RWPE2 (cell line): ENCODE data around the gene MDK.

Experiments used
- ATAC-seq: fragments of 200-7000 bp; cut with Tn5 transposase; 3 replicates; pipeline ENCODE4 v1.9.1; 2021; ENCODE audit warnings: low read depth
- DNase-seq: peaks from one replicate; pipeline ENCODE4 v3.0.0-alpha.2; 2020; ENCODE audit warnings: low spot score
- H3K27ac ChIP-seq: fragments of 450-650 bp; 2 replicates; pipeline ENCODE4 v1.5.1; 2017; ENCODE audit warnings: mild to moderate bottlenecking; ENCODE audit not compliant: poor library complexity, severe bottlenecking
- H3K27me3 ChIP-seq: fragments of 250-450 bp; sonication (Bioruptor Pico); 2 replicates; pipeline ENCODE4 v1.5.1; 2021; ENCODE audit warnings: mild to moderate bottlenecking, moderate library complexity; ENCODE audit not compliant: insufficient read depth, poor library complexity, severe bottlenecking
- H3K36me3 ChIP-seq: fragments of 250-450 bp; sonication (Bioruptor Pico); 2 replicates; pipeline ENCODE4 v1.5.1; 2020; ENCODE audit warnings: low read depth, mild to moderate bottlenecking, moderate library complexity
- H3K4me1 ChIP-seq: fragments of 250-450 bp; sonication (Bioruptor Pico); 2 replicates; pipeline ENCODE4 v1.5.1; 2021; ENCODE audit warnings: mild to moderate bottlenecking, moderate library complexity; ENCODE audit not compliant: insufficient read depth, poor library complexity, severe bottlenecking
- H3K4me3 ChIP-seq: fragments of 250-450 bp; sonication (Bioruptor Pico); 2 replicates; pipeline ENCODE4 v1.5.1; 2021; ENCODE audit warnings: mild to moderate bottlenecking, moderate library complexity; ENCODE audit not compliant: severe bottlenecking
- H3K9me3 ChIP-seq: fragments of 250-450 bp; sonication (Bioruptor Pico); 2 replicates; pipeline ENCODE4 v1.5.1; 2021; ENCODE audit warnings: mild to moderate bottlenecking, moderate library complexity; ENCODE audit not compliant: severe bottlenecking
- TF ChIP-seq, protein P1 (sequence below): fragments of 450-650 bp; IDR thresholded peaks from one replicate; pipeline ENCODE4 v1.5.1; 2017; ENCODE audit warnings: mild to moderate bottlenecking, moderate library complexity; ENCODE audit not compliant: poor library complexity, severe bottlenecking

MDK gene

GRCh38 chr11:46426233-46426991 is 44.9 kb downstream of the MDK start:
- no peak overlapping the region for H3K27ac ChIP-seq
- DNase-seq: no peak
- H3K36me3 ChIP-seq: peaks cover 3% of the 10 kb centered on the region; the same call in 1 of the 2 replicates
- H3K9me3 ChIP-seq: no peaks in the 10 kb centered on the region
- TF ChIP-seq, protein P1, sequence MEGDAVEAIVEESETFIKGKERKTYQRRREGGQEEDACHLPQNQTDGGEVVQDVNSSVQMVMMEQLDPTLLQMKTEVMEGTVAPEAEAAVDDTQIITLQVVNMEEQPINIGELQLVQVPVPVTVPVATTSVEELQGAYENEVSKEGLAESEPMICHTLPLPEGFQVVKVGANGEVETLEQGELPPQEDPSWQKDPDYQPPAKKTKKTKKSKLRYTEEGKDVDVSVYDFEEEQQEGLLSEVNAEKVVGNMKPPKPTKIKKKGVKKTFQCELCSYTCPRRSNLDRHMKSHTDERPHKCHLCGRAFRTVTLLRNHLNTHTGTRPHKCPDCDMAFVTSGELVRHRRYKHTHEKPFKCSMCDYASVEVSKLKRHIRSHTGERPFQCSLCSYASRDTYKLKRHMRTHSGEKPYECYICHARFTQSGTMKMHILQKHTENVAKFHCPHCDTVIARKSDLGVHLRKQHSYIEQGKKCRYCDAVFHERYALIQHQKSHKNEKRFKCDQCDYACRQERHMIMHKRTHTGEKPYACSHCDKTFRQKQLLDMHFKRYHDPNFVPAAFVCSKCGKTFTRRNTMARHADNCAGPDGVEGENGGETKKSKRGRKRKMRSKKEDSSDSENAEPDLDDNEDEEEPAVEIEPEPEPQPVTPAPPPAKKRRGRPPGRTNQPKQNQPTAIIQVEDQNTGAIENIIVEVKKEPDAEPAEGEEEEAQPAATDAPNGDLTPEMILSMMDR: no peak
- H3K27me3 ChIP-seq: no peaks in the 10 kb centered on the region
- ATAC-seq: no peak
- H3K4me3 ChIP-seq: no peak overlapping the region
- H3K4me1 ChIP-seq: no peaks in the 10 kb centered on the region

DNA sequence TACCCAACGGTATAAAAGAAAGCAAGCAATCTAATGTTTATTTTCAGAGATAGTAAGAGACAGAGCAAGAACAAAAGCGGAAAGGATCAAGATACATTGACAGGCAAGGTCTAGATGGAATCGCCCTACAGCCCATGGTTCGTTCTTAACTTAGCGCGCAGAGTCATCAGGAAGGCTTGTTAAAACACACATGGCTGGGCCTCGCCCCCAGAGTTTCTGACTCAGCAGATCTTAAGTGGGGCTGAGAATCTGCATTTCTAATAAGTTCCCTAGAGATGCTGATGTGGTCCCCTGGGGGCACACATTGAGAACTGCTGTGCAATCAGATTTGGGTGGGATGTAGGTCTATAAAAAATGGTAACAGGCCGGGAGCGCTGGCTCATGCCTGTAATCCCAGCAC is 45.9 kb downstream of the MDK start:
- Histone ChIP-seq H3K36me3 (no peaks in the 10 kb centered on the region; the same call in 1 of the 2 replicates), H3K9me3 (no peaks in the 10 kb centered on the region), H3K4me3 (no peak overlapping the region), H3K4me1 (no peaks in the 10 kb centered on the region), H3K27me3 (no peaks in the 10 kb centered on the region), H3K27ac (no peak overlapping the region)
- TF ChIP-seq, protein P1: no peak
- no peak for DNase-seq
- no peak for ATAC-seq

GRCh38 chr11:46429717-46430116 is 48.2 kb downstream of the MDK start:
- Histone ChIP-seq H3K27me3 (no peaks in the 10 kb centered on the region), H3K36me3 (peaks cover 13% of the 10 kb centered on the region; the same call in 1 of the 2 replicates), H3K4me1 (no peaks in the 10 kb centered on the region), H3K27ac (no peak overlapping the region), H3K9me3 (no peaks in the 10 kb centered on the region), H3K4me3 (no peak overlapping the region)
- ATAC-seq (no peak), DNase-seq (no peak)
- TF ChIP-seq, protein P1: no peak

DNA sequence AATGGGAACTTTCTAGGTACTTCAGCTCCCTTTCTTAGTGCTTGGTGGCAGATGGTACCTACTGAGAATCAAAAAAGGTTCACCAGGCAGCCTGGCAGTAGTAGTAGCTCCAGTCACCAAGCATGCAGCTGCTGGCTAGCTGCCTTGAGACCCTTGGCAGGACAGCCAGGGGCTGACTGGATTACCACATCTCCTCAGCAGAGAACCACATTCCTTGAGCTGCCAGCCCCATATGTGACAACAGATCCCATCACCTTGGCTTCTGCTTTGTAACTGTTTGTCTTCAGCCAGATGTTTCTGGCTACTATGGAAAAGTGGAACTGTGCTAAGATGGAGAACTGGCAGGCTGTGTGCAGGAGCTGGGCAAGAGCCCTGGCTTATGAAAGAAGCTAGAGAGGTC is 49.7 kb downstream of the MDK start:
- Histone ChIP-seq H3K4me3 (no peak overlapping the region), H3K27ac (no peak overlapping the region), H3K4me1 (no peaks in the 10 kb centered on the region), H3K36me3 (peaks cover 13% of the 10 kb centered on the region; the same call in 1 of the 2 replicates), H3K9me3 (no peaks in the 10 kb centered on the region), H3K27me3 (no peaks in the 10 kb centered on the region)
- TF ChIP-seq, protein P1: no peak
- no peak for ATAC-seq
- no peak for DNase-seq
